MM.1S (cell line): Measurements from ENCODE around the gene SLC9A4.
A peak's percentile ranks its signal among the peaks of the same experiment; 100 is the strongest.

Experiments
- DNase-seq: peaks from one replicate; pipeline ENCODE4 v3.0.0-alpha.2; 2015
- H2AFZ ChIP-seq: fragments of 300-600 bp; sonication (generic); 2 replicates; pipeline ENCODE4 v1.6.0; 2016; ENCODE audit warnings: antibody characterized with exemption, low read length
- H3F3A ChIP-seq: fragments of 300-600 bp; sonication (generic); 2 replicates; pipeline ENCODE4 v1.6.1; 2016; ENCODE audit warnings: mild to moderate bottlenecking, antibody characterized with exemption, low read length, moderate library complexity, mixed read lengths; ENCODE audit not compliant: insufficient read depth
- H3K27ac ChIP-seq: fragments of 300-600 bp; sonication (generic); 2 replicates; pipeline ENCODE4 v1.5.1; 2016; ENCODE audit warnings: mild to moderate bottlenecking, low read length
- H3K27me3 ChIP-seq: fragments of 300-600 bp; sonication (generic); replicated peaks from 2 replicates; pipeline ENCODE4 v1.6.0; 2016; ENCODE audit warnings: low read length; ENCODE audit not compliant: insufficient read depth
- H3K36me3 ChIP-seq: fragments of 300-600 bp; sonication (generic); replicated peaks from 2 replicates; pipeline ENCODE4 v1.6.1; 2016; ENCODE audit warnings: mild to moderate bottlenecking, low read length, mixed read lengths; ENCODE audit not compliant: insufficient read depth
- H3K4me1 ChIP-seq: fragments of 300-600 bp; sonication (generic); 2 replicates; pipeline ENCODE4 v1.6.1; 2016; ENCODE audit warnings: low read length, mixed read lengths
- H3K4me2 ChIP-seq: fragments of 300-600 bp; sonication (generic); 2 replicates; pipeline ENCODE4 v1.6.0; 2016; ENCODE audit warnings: low read depth, low read length
- H3K4me3 ChIP-seq: fragments of 300-600 bp; sonication (generic); 2 replicates; pipeline ENCODE4 v1.5.1; 2016; ENCODE audit warnings: low read length, mixed read lengths
- H3K79me2 ChIP-seq: fragments of 300-600 bp; sonication (generic); 2 replicates; pipeline ENCODE4 v1.6.1; 2016; ENCODE audit warnings: mixed run types, low read length, mixed read lengths
- H3K9ac ChIP-seq: fragments of 300-600 bp; sonication (generic); 2 replicates; pipeline ENCODE4 v1.6.1; 2016; ENCODE audit warnings: low read length, mixed read lengths
- H3K9me2 ChIP-seq: fragments of 300-600 bp; sonication (generic); replicated peaks from 2 replicates; pipeline ENCODE4 v1.6.1; 2016; ENCODE audit warnings: mild to moderate bottlenecking, low read length, mixed read lengths; ENCODE audit not compliant: insufficient read depth
- H3K9me3 ChIP-seq: fragments of 300-600 bp; sonication (generic); replicated peaks from 2 replicates; pipeline ENCODE4 v1.6.1; 2016; ENCODE audit warnings: mild to moderate bottlenecking, low read length, mixed read lengths; ENCODE audit not compliant: insufficient read depth
- H4K20me1 ChIP-seq: fragments of 300-600 bp; sonication (generic); 2 replicates; pipeline ENCODE4 v1.6.1; 2016; ENCODE audit warnings: mild to moderate bottlenecking, low read length, moderate library complexity, mixed read lengths; ENCODE audit not compliant: insufficient read depth
- CTCF ChIP-seq: fragments of 300-600 bp; sonication (generic); IDR thresholded peaks from 2 replicates; pipeline ENCODE4 v1.5.1; 2016; ENCODE audit warnings: antibody characterized with exemption, low read length, mixed read lengths
- EZH2 ChIP-seq: fragments of 300-600 bp; sonication (generic); optimal IDR thresholded peaks from 2 replicates; pipeline ENCODE3; 2017; ENCODE audit warnings: low read depth, mild to moderate bottlenecking, antibody characterized with exemption, low read length, mixed read lengths
- EZH2phosphoT487 ChIP-seq: fragments of 300-600 bp; sonication (generic); IDR thresholded peaks from 2 replicates; pipeline ENCODE4 v1.6.1; 2018; ENCODE audit warnings: antibody characterized with exemption, low read length

Gene SLC9A4

GRCh38 chr2:102451968-102452367 lies 21.1 kb upstream of the SLC9A4 start:
- Histone ChIP-seq H3K9ac (no peak overlapping the region), H4K20me1 (no peaks in the 10 kb centered on the region), H3K36me3 (no peaks in the 10 kb centered on the region), H2AFZ (no peak overlapping the region), H3K27me3 (no peaks in the 10 kb centered on the region), H3K4me3 (no peak overlapping the region), H3K27ac (no peak overlapping the region), H3K9me2 (no peaks in the 10 kb centered on the region), H3F3A (0 out of 2 replicates have a peak, but pooled peaks cover 4% of the 10 kb centered on the region), H3K4me2 (no peak overlapping the region), H3K4me1 (peaks cover 10% of the 10 kb centered on the region), H3K79me2 (no peaks in the 10 kb centered on the region), H3K9me3 (no peaks in the 10 kb centered on the region)
- no peak for DNase-seq
- TF ChIP-seq EZH2phosphoT487 (no peak), EZH2 (no peak), CTCF (no peak)

- TF ChIP-seq CTCF, result no peak
- no peak for TF ChIP-seq EZH2
- TF ChIP-seq EZH2phosphoT487, result no peak
- H3F3A ChIP-seq, result 0 out of 2 replicates have a peak, but pooled peaks cover 4% of the 10 kb centered on the region
- no peaks in the 10 kb centered on the region for H3K9me2 ChIP-seq
- H3K79me2 ChIP-seq, result no peaks in the 10 kb centered on the region
- H3K4me2 ChIP-seq, result no peak overlapping the region
- H3K27ac ChIP-seq, result no peak overlapping the region
- no peaks in the 10 kb centered on the region for H3K9me3 ChIP-seq
- no peaks in the 10 kb centered on the region for H3K27me3 ChIP-seq
- H4K20me1 ChIP-seq, result no peaks in the 10 kb centered on the region
- H3K4me3 ChIP-seq, result no peak overlapping the region
- no peak overlapping the region for H3K9ac ChIP-seq
- H2AFZ ChIP-seq, result no peak overlapping the region
- H3K4me1 ChIP-seq, result peaks cover 10% of the 10 kb centered on the region
- H3K36me3 ChIP-seq, result no peaks in the 10 kb centered on the region
- no peak for DNase-seq
These were observed 19.5 kb upstream of the SLC9A4 start for GRCh38 chr2:102453501-102453900.

GRCh38 chr2:102455061-102455670 lies 17.9 kb upstream of the SLC9A4 start:
- TF ChIP-seq EZH2 (no peak), EZH2phosphoT487 (no peak), CTCF (no peak)
- Histone ChIP-seq H3F3A (0 out of 2 replicates have a peak, but pooled peaks cover 4% of the 10 kb centered on the region), H3K79me2 (no peaks in the 10 kb centered on the region), H2AFZ (peak overlapping the region; percentile 38), H3K9ac (no peak overlapping the region), H4K20me1 (no peaks in the 10 kb centered on the region), H3K4me2 (peak overlapping the region; percentile 60), H3K27me3 (no peaks in the 10 kb centered on the region), H3K4me3 (peak overlapping the region; percentile 41), H3K4me1 (peaks cover 10% of the 10 kb centered on the region), H3K27ac (peak overlapping the region; percentile 37; the same call in 1 of the 2 replicates), H3K9me3 (no peaks in the 10 kb centered on the region), H3K36me3 (no peaks in the 10 kb centered on the region), H3K9me2 (no peaks in the 10 kb centered on the region)
- DNase-seq, result peak; percentile 58
